Stimulated activated naive CD4-positive, alpha-beta T cell (primary cell): ENCODE data around the gene KLHL4.
"Not testable (repeated sequence)": the region's sequence is repeated elsewhere in the genome, so short reads cannot be mapped to it uniquely, and the experiment has no call there.

Source experiments
- DNase-seq, 6 experiments: peaks; one replicate each; lab custom pipeline; 2025; lab: John Stamatoyannopoulos, UW

Gene KLHL4

GRCh38 chrX:87517571-87518141 is at the start of gene KLHL4:
Gene KLHL4, plus strand, starts transcription at chrX:87517802. Its CDS starts 92 bp downstream, at chrX:87517894.
- DNase-seq: no peak

- DNase-seq: no peak
Measured at GRCh38 chrX:87468941-87469340, 48.7 kb upstream of the KLHL4 start.

- DNase-seq: no peak
Measured at GRCh38 chrX:87475793-87476192, 41.8 kb upstream of the KLHL4 start.

GRCh38 chrX:87478703-87479102 is 38.9 kb upstream of the KLHL4 start:
- not testable (repeated sequence) for DNase-seq

GRCh38 chrX:87489071-87489470 is 28.5 kb upstream of the KLHL4 start:
- DNase-seq: no peak

GRCh38 chrX:87515836-87516235 is 1.8 kb upstream of the KLHL4 start:
- no peak for DNase-seq

- DNase-seq: no peak
Measured at GRCh38 chrX:87516717-87517121, 883 bp upstream of the KLHL4 start.

- no peak for DNase-seq
Measured at GRCh38 chrX:87518504-87518903, 902 bp downstream of the KLHL4 start.

GRCh38 chrX:87525771-87526229 is 8.2 kb downstream of the KLHL4 start:
- DNase-seq: no peak

GRCh38 chrX:87526281-87526680 is 8.7 kb downstream of the KLHL4 start:
- DNase-seq: no peak

GRCh38 chrX:87528487-87528886 is 10.9 kb downstream of the KLHL4 start:
- DNase-seq: no peak

GRCh38 chrX:87571964-87572363 is 54.4 kb downstream of the KLHL4 start:
- no peak for DNase-seq

- no peak for DNase-seq
Measured at GRCh38 chrX:87572901-87573300, 55.3 kb downstream of the KLHL4 start.

- no peak for DNase-seq
Measured at GRCh38 chrX:87578978-87579377, 61.4 kb downstream of the KLHL4 start.

GRCh38 chrX:87580862-87581261 is 63.3 kb downstream of the KLHL4 start:
- no peak for DNase-seq

GRCh38 chrX:87582453-87582852 is 64.9 kb downstream of the KLHL4 start:
- no peak for DNase-seq

- no peak for DNase-seq
Measured at GRCh38 chrX:87583679-87584078, 66.1 kb downstream of the KLHL4 start.

- no peak for DNase-seq
Measured at GRCh38 chrX:87616371-87616770, 98.8 kb downstream of the KLHL4 start.

- no peak for DNase-seq
Measured at GRCh38 chrX:87621697-87622096, 104.1 kb downstream of the KLHL4 start.

- DNase-seq: no peak
Measured at GRCh38 chrX:87626996-87627395, 109.4 kb downstream of the KLHL4 start.

GRCh38 chrX:87634361-87634760 is 116.8 kb downstream of the KLHL4 start:
- DNase-seq: no peak

GRCh38 chrX:87636533-87636932 is 118.9 kb downstream of the KLHL4 start:
- DNase-seq: no peak

GRCh38 chrX:87641439-87641838 is 123.8 kb downstream of the KLHL4 start:
- not testable (repeated sequence) for DNase-seq

- no peak for DNase-seq
Measured at GRCh38 chrX:87661761-87662160, 144.2 kb downstream of the KLHL4 start.
